Caki2 (cell line): ENCODE results near the gene KRTAP7-1. TPM values are rescaled to one million over a fixed set of nuclear protein-coding genes. Genes with fewer than 3 reads are reported as not detected.

Source experiments
- DNase-seq: peaks from one replicate; pipeline ENCODE4 v3.0.0-alpha.2; 2015; ENCODE audit warnings: low read depth
- in situ Hi-C: cut with HindIII; loops from 2 replicates; pipeline ENCODE4 v1.10.0; 2016; ENCODE audit warnings: low sequenced_read_pairs, low pct_unique_long_range_greater_than_20kb, mixed read lengths
- total RNA-seq: library from RNA; depleted of rRNA; stranded (reverse); fragments of >200 nt; shearing (Covaris generic); gene quantifications from 2 replicates; pipeline ENCODE4 v1.2.3, GENCODE V29; 2014; ENCODE audit warnings: low replicate concordance; rRNA removed

The KRTAP7-1 gene
- not detected in 2 replicates for total RNA-seq

GRCh38 chr21:30829659-30830058 lies at the start of gene KRTAP7-1:
Gene KRTAP7-1, minus strand, starts transcription at chr21:30829759. Its CDS starts 61 bp downstream, at chr21:30829698.
- DNase-seq, result no peak
- in situ Hi-C loops, result no loop called here

GRCh38 chr21:30874526-30874925 lies 45.0 kb upstream of the KRTAP7-1 start:
- no peak for DNase-seq
- in situ Hi-C loops, result no loop called here

GRCh38 chr21:30847627-30848500 lies 18.3 kb upstream of the KRTAP7-1 start:
- DNase-seq, result no peak
- in situ Hi-C loops, result no loop called here

- in situ Hi-C loops, result no loop called here
- DNase-seq, result no peak
These were observed 13.4 kb upstream of the KRTAP7-1 start for GRCh38 chr21:30842990-30843389.

GRCh38 chr21:30839304-30839703 lies 9.7 kb upstream of the KRTAP7-1 start:
- in situ Hi-C loops, result no loop called here
- DNase-seq, result peak; percentile 28

GRCh38 chr21:30838536-30838935 lies 9.0 kb upstream of the KRTAP7-1 start:
- no peak for DNase-seq
- in situ Hi-C loops, result no loop called here

- in situ Hi-C loops, result no loop called here
These were observed 1.7 kb upstream of the KRTAP7-1 start for GRCh38 chr21:30831194-30831765.

GRCh38 chr21:30818837-30819610 lies 10.5 kb downstream of the KRTAP7-1 start:
- no peak for DNase-seq
- in situ Hi-C loops, result no loop called here

More at GRCh38 chr21:30831194-30831765, 1.7 kb upstream of the KRTAP7-1 start:
- no peak for DNase-seq

- DNase-seq, result no peak
- in situ Hi-C loops, result no loop called here
These were observed 16.4 kb downstream of the KRTAP7-1 start, which contains the start of gene KRTAP8-1 for GRCh38 chr21:30813174-30813573. Gene KRTAP8-1, minus strand, starts transcription at chr21:30813274. Its CDS starts 54 bp downstream, at chr21:30813220.

GRCh38 chr21:30800605-30801004 lies 29.0 kb downstream of the KRTAP7-1 start:
- in situ Hi-C loops, result no loop called here

GRCh38 chr21:30793581-30794314 lies 35.8 kb downstream of the KRTAP7-1 start:
- in situ Hi-C loops, result no loop called here
- no peak for DNase-seq

More at GRCh38 chr21:30800605-30801004, 29.0 kb downstream of the KRTAP7-1 start:
- DNase-seq, result no peak

- no peak for DNase-seq
- in situ Hi-C loops, result no loop called here
These were observed 50.3 kb downstream of the KRTAP7-1 start for GRCh38 chr21:30779249-30779648.

Other genes with a start within 250 kb of the KRTAP7-1 start
- not detected in 2 replicates for gene KRTAP22-2, start 239.4 kb downstream of the KRTAP7-1 start, total RNA-seq
- not detected in 2 replicates for gene KRTAP6-3, start 237.3 kb downstream of the KRTAP7-1 start, total RNA-seq
- not detected in 2 replicates for gene KRTAP6-2, start 230.9 kb downstream of the KRTAP7-1 start, total RNA-seq
- not detected in 2 replicates for gene KRTAP22-1, start 228.7 kb downstream of the KRTAP7-1 start, total RNA-seq
- gene KRTAP6-1, start 215.8 kb downstream of the KRTAP7-1 start, total RNA-seq, result not detected in 2 replicates
- gene KRTAP20-1, start 213.3 kb downstream of the KRTAP7-1 start, total RNA-seq, result not detected in 2 replicates
- not detected in 2 replicates for gene KRTAP20-4, start 209.1 kb downstream of the KRTAP7-1 start, total RNA-seq
- gene KRTAP20-2, start 194.6 kb downstream of the KRTAP7-1 start, total RNA-seq, result not detected in 2 replicates
- gene KRTAP20-3, start 186.9 kb downstream of the KRTAP7-1 start, total RNA-seq, result not detected in 2 replicates
- not detected in 2 replicates for gene KRTAP21-3, start 111.0 kb downstream of the KRTAP7-1 start, total RNA-seq
- not detected in 2 replicates for gene KRTAP21-2, start 82.5 kb downstream of the KRTAP7-1 start, total RNA-seq
- not detected in 2 replicates for gene KRTAP21-1, start 74.3 kb downstream of the KRTAP7-1 start, total RNA-seq
- gene KRTAP8-1, start 16.5 kb downstream of the KRTAP7-1 start, total RNA-seq, result not detected in 2 replicates
- gene KRTAP11-1, start 51.8 kb upstream of the KRTAP7-1 start, total RNA-seq, result not detected in 2 replicates
- gene KRTAP19-8, start 208.7 kb upstream of the KRTAP7-1 start, total RNA-seq, result not detected in 2 replicates